Bone marrow (tissue), 2 donors: Measurements from ENCODE around the gene FGG.

ENCODE experiments used
- DNase-seq, 2 donors: peaks; one replicate each; lab custom pipeline; 2025; lab: John Stamatoyannopoulos, UW

FGG gene

DNA sequence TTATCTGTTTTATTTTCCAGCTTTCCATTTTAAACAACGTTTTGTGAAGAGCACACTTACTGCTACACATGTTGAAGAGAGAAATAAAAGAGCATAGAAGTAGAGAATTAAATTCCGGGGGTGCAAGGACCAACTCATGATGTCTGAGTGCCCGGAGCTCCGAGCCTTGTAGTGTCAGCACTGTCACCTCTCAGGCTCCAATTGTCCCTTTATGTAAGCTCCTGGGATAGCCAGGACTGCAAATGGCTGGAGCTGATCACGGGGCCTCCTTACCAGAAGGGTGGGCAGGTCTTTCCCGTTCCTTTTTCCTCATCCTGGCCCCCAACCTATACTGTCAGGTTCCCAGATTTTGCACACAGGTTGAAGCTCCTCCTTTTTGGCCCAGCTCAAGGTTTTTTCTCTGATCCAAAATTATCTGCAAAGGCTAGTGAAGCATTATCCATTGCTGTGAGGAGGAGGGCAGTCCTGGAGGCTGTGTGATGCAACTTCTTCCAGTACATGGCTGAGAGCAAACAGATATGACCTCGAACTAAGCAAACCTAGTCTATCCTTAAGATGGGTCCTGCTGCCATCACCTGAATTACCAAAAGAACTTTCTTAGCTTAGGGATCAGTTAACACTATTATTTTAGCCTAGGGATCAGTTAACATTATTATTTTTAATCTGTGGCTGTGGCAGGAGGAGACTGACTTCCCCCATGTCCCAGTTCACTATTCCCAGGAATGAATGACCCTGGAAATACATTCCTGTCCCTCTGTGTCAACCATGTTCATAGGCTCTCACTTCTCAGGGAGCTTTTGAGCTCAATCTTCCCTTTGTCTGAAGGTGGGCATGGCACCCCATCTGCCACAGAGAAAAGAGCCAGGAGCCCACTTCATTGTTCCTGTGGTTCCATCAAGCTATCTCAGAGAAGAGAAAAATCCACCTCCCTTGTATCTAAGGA lies at the start of gene FGG:
Gene FGG, minus strand, starts transcription at position 185 of the 943 bp plus-strand sequence. Its CDS starts 47 bp downstream, at position 138.
- DNase-seq = no peak

DNA sequence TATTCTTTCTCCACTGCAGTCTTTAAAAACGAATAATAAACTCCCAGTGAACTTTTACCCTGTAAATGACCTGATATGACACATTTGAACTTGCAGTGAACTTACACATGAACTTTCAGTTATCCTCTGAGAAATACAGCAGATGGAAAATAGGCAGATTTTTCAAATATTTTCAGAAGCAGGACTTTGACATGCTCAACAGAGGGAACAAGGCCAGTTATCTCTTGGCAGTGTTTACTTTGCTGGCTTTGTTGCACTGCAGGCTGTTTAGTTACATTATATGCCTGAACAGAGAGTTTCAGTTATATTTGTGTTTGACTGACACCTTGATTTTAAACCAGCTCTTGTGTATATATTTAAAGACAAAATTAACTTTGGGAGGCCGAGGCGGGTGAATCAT lies 47.6 kb upstream of the FGG start:
- DNase-seq = no peak

DNA sequence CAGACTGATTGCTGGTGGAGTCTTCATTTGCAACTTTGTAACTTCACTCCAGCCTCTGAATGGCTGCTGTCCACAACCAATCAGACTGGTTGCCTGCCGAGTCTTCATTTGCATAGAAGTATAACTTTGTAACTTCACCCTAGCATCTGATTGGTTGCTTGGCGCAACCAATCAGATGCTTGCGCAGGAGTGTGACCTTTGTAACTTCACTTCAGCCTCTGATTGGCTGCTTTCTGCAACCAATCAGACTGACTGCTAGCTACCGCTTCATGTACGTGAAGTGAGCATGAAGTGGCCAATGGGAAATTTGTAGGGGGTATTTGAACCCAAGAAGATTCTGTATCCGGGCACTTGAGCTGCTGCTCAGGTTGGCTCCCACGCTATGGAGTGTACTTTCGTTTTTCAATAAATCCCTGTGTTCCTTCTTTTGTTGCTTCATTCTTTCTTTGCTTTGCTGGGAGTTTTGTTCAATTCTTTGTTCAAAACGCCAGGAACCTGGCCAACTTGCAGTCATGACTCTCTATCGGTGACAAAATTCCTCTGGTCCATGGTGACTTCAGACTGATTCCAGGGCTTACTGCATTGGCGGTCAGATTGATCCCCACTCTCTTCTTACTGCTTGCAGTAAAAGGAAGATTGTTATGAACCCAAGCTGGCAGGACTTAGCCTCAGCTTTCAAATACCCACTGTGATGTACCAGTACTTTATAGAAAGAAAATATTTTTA lies 46.4 kb upstream of the FGG start:
- DNase-seq = no peak

DNA sequence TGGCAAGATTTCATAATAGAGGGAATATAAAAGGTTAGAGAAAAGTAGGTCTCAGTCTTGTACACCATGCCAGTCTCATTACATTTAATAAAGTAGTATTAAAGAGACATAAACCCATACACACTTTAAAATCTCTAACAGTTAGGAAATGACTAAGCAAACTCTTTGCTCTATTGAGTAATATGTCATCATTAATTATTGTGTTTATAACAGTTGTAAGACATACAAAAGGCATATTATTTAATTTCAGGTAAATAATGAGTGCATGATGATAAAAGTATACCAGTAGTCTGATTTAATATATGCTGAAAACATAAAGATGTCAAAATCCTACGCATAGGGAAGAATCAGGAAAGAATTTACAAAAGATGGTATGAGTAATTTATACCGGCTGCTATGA lies 31.0 kb upstream of the FGG start:
- DNase-seq = no peak

DNA sequence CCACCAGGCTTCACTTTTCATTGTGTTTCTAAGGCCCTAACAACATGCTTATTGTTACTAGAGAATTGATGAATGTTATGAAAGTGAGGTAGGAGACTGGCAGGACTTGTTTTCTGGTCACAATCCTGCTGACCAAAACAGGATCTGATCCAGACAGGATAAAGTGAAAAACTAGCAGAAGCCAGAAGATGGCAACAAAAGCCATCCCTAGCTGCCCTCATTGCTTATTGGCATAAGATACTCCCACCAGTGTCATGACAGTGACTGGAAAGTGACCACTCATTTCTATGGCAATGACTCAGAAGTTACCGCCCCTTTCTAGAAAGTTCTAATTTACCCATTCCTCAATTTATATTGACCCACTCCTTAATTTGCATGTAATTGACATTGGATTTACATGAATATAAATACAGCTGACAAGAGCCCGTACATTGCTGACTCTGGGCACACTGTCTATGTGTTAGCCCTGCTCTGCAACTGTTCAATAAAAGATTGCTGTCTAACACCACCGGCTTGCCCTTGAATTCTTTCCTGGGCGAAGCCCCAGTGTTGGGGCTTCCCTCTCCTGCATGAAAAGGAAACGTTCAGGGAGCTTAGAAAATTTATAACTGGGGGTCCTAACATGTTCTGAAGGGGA lies 30.0 kb upstream of the FGG start:
- no peak for DNase-seq

DNA sequence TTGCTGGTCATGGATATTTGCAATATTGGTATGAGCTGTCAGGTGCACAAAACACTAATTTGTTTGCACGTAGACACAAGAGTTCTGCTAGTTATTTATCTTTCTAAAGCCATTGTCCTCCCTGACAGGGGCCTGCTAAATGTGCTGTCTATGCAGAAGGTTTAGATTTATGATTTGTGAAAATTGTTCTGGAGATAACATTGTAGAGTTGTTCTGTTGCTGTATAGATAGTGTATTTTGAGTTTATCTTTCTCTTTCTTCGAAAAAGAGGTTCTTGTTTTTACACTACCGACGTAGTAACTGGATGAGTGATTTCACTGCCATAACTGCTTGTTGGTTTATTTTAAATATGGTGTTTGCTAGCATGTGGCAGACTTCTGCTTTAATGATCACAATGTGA lies 28.5 kb upstream of the FGG start:
- DNase-seq = no peak

DNA sequence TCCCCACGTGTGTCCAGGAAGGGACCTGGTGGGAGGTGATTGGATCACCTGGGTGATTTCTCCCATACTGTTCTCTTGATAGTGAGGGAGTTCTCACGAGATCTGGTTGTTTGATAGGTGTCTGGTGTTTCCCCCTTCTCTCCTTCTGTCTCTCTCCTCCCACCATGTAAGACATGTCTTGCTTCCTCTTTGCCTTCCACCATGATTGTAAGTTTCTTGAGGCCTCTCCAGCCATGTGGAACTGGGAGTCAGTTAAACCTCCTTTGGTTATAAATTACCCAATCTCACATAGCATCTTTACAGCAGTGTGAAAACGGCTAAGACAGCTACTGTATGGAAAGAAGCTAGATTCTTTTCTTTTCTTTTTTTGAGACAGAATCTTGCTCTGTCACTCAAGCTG lies 21.6 kb upstream of the FGG start:
- no peak for DNase-seq

DNA sequence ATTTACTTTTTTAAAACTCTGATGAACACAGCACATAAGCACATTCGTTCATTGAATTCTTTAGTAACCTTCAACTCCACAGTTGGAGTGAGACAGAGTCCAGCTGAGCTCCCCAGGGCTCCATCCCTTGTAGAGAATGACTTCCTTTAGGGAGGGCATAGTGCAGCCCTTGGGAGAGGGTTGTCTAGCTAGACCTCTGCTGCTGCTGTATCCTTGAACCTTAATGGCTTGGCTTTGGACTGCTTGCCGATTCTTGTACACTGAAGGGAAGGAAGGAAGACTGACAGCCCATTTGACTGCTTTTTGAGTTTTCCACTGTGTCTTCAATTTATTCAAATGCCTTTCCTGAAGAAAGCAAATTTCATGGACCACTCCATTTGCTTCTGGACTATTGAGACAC lies 19.4 kb upstream of the FGG start:
- DNase-seq = no peak

DNA sequence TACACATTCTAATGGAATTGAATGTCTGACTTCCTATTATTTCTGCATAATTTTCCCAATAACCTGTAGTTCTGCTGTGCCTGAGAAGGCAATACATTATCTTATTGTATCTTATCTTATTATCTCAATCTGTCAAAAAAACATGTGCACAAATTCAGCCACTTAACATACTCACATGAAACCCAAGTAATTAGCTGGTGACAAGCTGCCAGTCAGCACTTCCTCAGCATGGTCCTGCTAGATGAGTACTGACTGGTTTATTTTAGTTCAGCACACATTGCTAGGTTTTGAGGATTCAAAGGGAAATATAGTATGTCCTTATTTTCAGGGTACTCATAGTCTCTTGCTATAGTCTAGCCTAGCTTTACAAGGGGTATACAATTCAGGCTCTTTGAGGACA lies 17.9 kb upstream of the FGG start:
- DNase-seq = no peak

DNA sequence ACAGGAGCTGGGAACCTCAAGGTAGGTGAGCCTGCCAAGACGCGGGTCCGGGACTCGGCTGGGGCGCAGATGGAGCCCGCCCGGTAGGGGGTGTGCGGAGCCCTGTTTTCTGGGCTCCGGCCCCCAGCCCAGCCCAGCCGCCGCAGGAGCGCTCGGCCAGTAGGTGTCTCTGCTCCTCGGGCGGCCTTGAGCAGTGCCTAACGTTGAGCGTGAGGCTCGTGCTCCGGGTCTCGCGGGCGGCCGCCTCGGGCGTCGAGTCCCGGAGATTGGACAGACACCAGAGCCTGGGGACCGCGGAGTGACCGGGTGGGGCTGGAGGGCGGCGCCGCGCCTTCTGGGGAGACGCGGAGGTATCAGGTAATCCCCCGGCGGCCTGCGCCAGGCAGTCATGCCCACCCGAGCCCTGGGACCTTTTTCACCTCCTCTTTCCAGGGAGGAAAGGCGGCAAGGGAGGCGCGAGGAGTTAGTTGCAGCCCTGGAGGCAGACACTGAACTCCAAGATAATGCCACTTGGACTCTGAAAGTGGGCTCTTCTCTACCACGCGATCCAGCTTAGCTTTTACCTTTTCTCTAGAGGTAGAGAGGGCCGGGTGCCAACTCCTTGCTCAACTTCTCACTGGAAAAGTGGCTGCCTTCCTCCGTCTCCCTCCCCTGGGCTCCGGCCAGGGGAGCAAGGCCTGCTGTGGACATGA lies 14.5 kb upstream of the FGG start:
- DNase-seq = peak in 1 of 2 donors; percentile 52

DNA sequence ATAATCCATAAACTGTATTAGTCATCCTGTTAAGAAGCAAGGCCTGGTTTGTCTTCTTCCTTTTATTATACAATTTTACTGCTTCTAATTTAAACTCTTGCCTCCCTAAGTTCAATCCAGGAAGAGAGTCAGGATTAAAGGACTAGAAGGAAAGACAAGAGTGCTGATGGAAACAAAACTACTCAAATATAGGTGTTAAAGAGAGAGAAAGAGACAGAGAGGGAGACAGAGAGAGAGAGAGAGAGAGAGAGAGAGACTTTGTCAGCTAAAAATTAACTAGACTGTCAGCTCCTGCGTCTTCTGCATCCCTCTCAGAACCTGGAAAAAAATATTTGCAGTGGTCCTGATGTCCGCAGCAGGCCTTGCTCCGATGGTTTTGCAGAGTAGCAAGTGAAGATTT lies 13.5 kb upstream of the FGG start:
- DNase-seq = no peak

DNA sequence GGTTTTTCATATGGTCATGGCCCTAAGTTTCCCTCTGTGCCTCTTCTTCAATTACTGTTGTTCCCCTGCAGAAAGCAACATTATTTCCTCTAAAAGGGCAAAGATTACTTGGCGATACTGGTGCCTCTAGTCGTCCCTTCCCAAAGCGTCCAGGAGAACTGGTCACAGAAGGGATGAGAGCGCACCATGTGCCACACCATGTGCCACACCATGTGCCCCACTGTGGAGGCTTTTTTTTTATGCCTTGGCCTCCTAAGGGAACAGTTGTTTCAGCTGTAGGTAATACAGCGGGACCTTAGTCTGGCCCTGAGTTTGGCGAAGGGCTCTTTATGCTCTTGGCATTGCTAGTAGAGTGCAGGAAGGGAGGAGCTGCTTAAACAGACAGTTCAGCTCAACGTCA lies 11.5 kb upstream of the FGG start:
- DNase-seq = no peak

DNA sequence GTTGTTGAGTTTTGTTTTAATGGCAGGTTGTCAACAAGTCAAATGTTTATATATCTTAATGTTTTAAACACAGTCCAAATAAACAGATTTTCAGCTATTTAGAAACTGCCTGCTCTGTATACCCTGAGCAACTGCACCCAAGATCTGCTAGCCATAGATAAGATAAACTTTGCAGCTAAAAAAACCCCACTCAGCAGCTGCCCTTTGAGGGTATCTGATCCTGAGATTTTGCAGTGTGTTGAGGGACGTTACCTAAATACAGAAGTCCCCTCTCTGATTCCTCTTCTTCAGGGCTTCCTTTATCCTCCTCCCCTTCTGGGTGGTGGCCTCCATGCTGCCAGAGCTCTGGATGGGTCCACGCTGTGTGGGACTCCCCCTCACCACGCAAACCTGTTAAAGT lies 11.0 kb upstream of the FGG start:
- DNase-seq = no peak

DNA sequence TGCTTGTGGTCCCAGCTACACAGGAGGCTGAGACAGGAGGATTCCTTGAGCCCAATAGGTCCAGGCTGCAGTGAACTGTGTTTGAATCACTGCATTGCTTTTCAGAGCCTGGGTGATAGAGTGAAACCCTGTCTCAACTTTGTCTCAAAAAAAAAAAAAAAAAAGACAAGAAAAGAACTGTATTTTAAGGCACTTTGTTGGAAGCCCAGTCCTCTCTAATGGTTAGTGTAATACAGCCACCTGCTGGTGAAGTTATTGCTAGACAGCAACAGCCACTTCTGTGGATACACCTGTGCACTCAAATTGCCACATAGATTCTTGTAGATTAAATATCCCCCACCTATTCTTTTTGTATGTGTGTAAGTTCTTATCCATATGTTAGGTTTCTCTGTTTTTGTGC lies 10.1 kb upstream of the FGG start:
- no peak for DNase-seq

DNA sequence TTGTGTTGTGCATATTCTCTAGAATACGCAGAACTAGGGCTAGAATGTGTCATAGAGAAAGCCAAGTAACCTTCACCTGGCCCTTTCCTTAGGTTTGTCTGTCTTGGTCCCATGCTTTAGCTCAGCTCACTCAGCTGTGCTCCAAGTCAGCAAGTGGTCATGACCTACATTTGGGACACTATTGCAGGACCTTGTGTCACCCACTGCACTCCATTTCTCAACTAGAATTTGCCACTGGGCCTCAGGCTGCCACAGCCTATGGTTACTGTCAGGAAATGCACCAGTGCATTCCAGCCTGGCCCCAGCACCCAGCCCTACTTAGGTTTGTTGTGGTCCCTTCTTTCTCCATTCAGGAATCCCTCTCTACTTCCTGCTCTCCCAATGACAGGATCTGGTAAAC lies 7.7 kb upstream of the FGG start:
- DNase-seq = no peak

DNA sequence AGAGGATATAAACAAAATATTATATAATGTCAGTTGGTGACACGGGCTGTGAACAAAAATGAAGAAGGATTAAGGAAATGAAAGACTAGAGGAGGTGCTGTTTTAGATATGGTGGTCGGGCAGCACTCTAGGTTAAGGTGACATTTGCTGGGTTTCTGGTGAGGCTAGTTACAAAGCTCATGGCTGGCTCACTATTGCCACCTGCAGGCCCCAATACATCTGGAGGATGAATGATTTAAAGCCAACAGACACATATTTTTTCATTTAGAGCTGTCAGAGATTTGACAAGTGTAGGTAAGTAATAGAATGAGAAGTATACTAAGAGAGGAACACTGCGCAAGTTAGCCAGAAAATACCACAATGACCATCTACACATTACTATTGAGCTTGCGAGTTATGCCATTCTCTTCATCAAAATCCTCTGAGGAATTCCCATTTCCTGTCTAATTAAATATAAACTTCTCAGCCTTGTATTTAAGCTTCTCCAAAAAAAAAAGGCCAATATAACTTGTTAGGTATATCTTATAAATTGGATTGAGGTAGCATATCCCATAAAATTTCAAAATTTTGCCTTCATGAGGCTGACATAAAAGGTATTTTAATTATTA lies 6.4 kb upstream of the FGG start:
- peak in 1 of 2 donors; percentile 40 for DNase-seq

DNA sequence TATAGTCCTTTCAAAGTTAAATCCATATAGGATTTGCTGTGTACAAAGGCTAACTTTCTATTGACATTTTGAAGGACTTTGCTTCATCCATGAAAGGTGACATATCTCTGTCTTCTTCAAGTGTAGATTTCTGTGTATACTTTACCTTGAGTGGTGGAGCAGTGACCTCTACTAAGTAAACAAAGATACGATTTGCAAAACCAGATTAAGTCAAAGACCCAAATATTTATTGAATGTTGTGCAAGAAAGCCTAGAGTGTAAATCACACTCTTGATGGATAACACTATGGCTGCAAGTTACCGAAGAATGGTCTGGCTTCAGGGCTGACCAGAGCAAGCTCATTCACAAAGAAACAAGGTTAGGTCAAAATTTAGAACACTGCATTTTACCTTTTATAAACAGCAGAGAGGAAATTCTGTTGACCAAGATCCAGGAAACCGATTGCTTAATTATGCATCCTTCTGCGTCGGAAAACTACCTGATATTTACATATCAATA lies 5.4 kb upstream of the FGG start:
- DNase-seq = no peak

DNA sequence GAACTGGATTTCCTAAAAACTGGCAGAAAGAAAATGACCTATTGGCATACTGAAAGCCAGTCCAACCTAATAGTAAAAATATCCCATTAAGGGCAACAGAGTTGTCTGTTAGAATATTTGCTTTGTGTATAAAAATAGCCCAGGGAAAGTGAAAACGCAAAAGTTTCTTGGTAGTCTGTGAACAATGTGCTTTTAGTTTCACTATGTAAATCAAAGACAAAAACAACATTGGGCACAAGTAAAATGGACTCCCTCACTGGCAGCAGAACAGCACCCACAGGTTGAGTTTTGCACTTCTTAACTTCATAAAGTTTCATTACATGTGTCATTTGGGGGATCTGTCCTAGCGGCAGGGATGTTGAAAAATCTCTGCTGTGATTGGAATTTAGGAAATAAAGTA lies 4.3 kb upstream of the FGG start:
- peak in 1 of 2 donors; percentile 60 for DNase-seq

DNA sequence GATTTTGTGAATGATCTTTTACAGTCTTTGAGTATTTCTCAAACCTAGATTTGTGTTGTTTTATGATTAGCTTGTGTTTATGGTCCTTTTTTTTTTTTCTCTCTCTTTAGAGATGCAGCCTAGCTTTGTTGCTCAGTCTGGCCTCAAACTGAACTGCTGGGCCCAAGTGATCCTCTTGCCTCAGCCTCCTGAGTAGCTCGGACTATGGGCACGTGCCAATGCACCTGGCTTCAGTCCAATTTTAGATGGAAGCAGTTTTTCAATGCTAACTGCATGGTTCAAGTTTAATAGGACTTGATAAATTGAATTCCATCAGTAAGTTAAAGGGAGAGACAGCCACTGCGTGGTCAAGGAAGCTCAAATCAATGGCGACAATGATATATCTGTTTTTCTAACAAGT lies 3.8 kb upstream of the FGG start:
- DNase-seq = no peak

DNA sequence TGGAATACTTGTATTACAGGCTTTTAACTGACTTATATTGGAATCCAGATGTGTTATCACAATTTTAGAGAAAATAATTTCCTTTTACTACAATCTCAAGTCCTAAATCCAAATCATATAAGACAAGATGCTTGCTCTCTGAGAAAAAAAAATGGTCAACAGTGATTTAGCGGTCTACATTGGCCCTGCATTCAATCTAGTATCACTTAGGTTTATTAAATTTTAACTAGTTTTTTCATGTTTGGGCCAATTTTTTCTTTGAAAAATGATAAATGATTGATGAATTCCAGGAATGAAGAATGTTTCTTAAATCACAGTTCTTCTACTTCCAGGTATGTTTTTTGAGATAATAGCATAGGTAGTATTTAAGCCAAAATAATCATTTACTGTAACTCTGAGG lies 2.8 kb upstream of the FGG start:
- DNase-seq = no peak

DNA sequence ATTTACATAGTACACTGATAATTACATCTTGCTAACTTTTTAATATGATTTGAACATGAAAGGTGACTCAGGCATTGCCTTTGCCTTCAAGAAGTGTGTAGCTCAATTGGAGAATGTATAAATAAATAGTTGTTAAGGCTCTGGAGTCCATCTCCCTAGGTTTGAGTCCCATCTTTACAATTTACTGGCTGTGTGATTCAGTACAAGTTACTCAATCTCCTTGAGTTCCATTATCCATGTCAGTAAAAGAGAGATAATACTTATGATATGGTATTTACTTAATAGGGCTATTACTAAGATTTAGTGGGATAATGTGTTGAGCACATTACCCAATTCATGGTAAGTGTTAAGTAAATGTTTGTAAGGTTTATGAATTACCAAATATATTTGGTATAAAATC lies 1.9 kb upstream of the FGG start:
- DNase-seq = no peak

DNA sequence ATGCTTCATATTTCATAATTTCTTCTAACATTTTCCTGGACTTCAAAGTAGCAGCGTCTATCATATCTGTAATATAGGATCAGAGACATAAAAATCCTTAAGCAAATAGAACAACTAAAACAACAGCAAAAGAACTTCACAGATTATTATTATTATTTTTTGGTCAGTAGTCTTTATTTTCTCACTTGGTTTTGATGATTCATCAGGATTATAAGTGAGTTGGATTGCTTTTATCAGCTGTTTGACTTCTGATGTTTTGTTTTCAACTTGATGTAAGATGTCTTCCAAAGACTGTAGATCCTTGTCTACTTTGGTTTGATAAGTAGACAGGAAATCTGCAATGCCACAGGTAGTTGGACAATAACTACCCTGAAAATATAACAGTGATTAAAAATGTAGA lies 623 bp downstream of the FGG start:
- no peak for DNase-seq
